Naive thymus-derived CD4-positive, alpha-beta T cell (primary cell): Measurements from ENCODE around the gene MYH10. TPM values are rescaled to one million over a fixed set of nuclear protein-coding genes. Genes with fewer than 3 reads are reported as not detected.
A peak's percentile ranks its signal among the peaks of the same experiment; 100 is the strongest.

Experiments used
- ATAC-seq: fragments of 150-1000 bp; cut with Tn5 transposase; 2 replicates; pipeline ENCODE4 v1.10.0; 2021; ENCODE audit warnings: mild to moderate bottlenecking, moderate library complexity
- CTCF ChIA-PET: fragments of 350-600 bp; sonication (Branson Sonifier 250); formaldehyde crosslinking; loops from one replicate; lab custom pipeline; 2021; ENCODE audit warnings: antibody characterized with exemption; lab: Charles Lee
- POLR2A ChIA-PET: fragments of 350-600 bp; sonication (Branson Sonifier 250); formaldehyde crosslinking; loops from one replicate; lab custom pipeline; 2021; ENCODE audit warnings: antibody characterized with exemption, inconsistent platforms; lab: Charles Lee
- DNase-seq, 9 donors: peaks; one replicate each; pipeline versions ENCODE4 v3.0.0 to v3.0.0-alpha.2; 2020 to 2022; ENCODE audit warnings: mixed read lengths in 1 of 9
- H3K27ac ChIP-seq: one replicate; pipeline ENCODE4 v1.7.0; 2013; ENCODE audit warnings: mild to moderate bottlenecking, low read depth, low read length, moderate library complexity
- H3K27me3 ChIP-seq, 2 donors: one replicate each; pipeline ENCODE4 v1.7.0; 2013; ENCODE audit warnings: low read length in 2 of 2, mild to moderate bottlenecking in 2 of 2, moderate library complexity in 2 of 2; ENCODE audit not compliant: control insufficient read depth in 2 of 2, insufficient read depth in 2 of 2
- H3K36me3 ChIP-seq, 3 experiments: 1 replicate in 2 of 3; 2 replicates in 1 of 3; pipeline ENCODE4 v1.7.0; 2013; ENCODE audit warnings: low read length in 3 of 3, mild to moderate bottlenecking in 3 of 3, moderate library complexity in 1 of 3; ENCODE audit not compliant: insufficient read depth in 3 of 3, control insufficient read depth in 2 of 3
- H3K4me1 ChIP-seq, 2 donors: one replicate each; pipeline ENCODE4 v1.7.0; 2013; ENCODE audit warnings: low read length in 2 of 2, mild to moderate bottlenecking in 2 of 2, moderate library complexity in 1 of 2; ENCODE audit not compliant: control insufficient read depth in 2 of 2, insufficient read depth in 2 of 2
- H3K4me3 ChIP-seq: 2 replicates; pipeline ENCODE4 v1.7.0; 2013; ENCODE audit warnings: mild to moderate bottlenecking, low read length
- H3K9me3 ChIP-seq, 3 experiments: 1 replicate in 2 of 3; 2 replicates in 1 of 3; pipeline ENCODE4 v1.7.0; 2013; ENCODE audit warnings: low read length in 3 of 3; ENCODE audit not compliant: control insufficient read depth in 2 of 3
- H3K27ac Mint-ChIP-seq, 9 donors: one replicate each; pipeline ENCODE4 v1.8.0; 2020 to 2022; ENCODE audit warnings: mixed read lengths in 9 of 9, mild to moderate bottlenecking in 8 of 9, moderate library complexity in 5 of 9, inconsistent platforms in 2 of 9
- H3K27me3 Mint-ChIP-seq, 5 donors: one replicate each; pipeline ENCODE4 v1.8.0; 2021 to 2022; ENCODE audit warnings: mixed read lengths in 5 of 5, mild to moderate bottlenecking in 1 of 5
- H3K36me3 Mint-ChIP-seq, 5 donors: one replicate each; pipeline ENCODE4 v1.8.0; 2020 to 2022; ENCODE audit warnings: mixed read lengths in 5 of 5, mild to moderate bottlenecking in 3 of 5, inconsistent platforms in 1 of 5
- H3K4me1 Mint-ChIP-seq, 7 donors: one replicate each; pipeline ENCODE4 v1.8.0; 2020 to 2022; ENCODE audit warnings: mixed read lengths in 7 of 7, mild to moderate bottlenecking in 3 of 7, inconsistent platforms in 1 of 7
- H3K4me3 Mint-ChIP-seq, 10 donors: one replicate each; pipeline ENCODE4 v1.8.0; 2020 to 2022; ENCODE audit warnings: mild to moderate bottlenecking in 10 of 10, mixed read lengths in 10 of 10, moderate library complexity in 6 of 10, inconsistent platforms in 2 of 10
- H3K9me3 Mint-ChIP-seq, 11 donors: one replicate each; pipeline ENCODE4 v1.8.0; 2020 to 2022; ENCODE audit warnings: mixed read lengths in 11 of 11, mild to moderate bottlenecking in 4 of 11, inconsistent platforms in 1 of 11, moderate library complexity in 1 of 11
- intact Hi-C, 2 donors: fragments of 100-400 bp; cut with micrococcal nuclease; formaldehyde crosslinking; loops; one replicate each; pipeline ENCODE4 v1.15.1; 2023
- polyA plus RNA-seq, 2 donors: library from polyadenylated mRNA; unstranded; fragments of 300-500 nt; fragmentation: Illumina TruSeq; gene quantifications; one replicate each; pipeline ENCODE4 v1.2.3, GENCODE V29; 2021
- total RNA-seq, 6 experiments: library from RNA in 5 of 6; stranded (reverse) in 5 of 6; gene quantifications; 1 replicate in 5 of 6; 2 replicates in 1 of 6; pipeline ENCODE4 v1.2.3 and lab custom pipeline; 2021 to 2026

The MYH10 gene
- total and polyA plus RNA-seq, 7 experiments from 2014 or later = 0.85 to 10.0 (median 2.0) TPM

DNA sequence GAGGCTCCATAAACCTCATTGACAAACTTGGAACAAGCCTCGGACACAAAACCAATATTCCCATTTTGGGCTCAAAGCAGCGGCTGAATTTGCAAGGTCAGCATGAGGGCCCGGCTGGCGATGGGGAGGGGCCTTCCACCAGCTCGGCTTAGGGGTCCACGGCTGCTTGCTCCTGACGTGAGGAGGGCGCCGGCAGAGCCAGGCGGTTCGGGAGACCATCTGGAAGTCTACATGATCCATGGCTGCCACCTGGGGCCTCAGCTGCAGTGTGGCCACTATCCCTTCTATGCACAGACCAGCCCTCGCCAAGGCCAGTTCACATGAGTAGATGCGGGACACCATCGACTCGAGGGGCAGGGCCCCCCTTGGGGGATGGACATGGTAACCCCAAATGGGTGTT is 155.7 kb downstream of the MYH10 start:
- POLR2A ChIA-PET = no interaction called here

DNA sequence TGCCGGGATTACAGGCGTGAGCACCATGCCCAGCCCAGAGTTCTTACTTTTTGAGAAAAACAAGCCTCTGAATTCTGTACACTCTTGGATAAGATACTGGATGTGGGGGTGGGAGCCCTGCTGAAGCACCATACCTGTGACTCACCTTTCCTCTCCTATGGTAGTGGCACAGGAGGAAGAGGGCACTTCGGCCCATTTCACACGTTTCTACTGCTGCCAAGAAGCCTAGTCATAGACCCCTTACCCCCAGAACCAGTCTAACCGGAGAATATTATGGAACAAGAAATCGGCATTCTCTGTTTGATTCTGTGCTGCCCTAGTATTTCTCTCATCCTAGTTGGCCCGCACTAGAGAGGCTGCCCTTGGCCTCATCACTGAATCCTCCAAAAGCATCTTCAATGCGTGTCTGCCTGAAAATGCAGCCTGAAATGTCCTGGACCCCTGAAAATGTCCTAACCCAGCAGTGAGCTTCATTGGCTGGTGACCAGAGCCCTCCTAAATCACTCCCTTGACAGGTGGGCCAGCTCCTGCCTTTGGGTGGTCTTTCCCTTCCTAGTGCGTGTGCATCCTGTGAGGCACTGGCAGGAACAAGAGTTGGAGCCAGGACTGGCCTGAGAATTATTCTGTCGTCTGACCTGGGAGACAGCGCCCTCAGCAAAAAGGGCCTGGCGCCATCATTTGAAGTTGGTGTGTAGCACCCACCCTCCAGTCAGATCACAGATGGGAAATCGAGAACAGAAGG is 156.9 kb downstream of the MYH10 start:
- Histone ChIP-seq H3K9me3 (no peaks in the 10 kb centered on the region), H3K27me3 (no peaks in the 10 kb centered on the region), H3K4me1 (no peaks in the 10 kb centered on the region), H3K27ac (no peak overlapping the region), H3K36me3 (peaks cover 0 to 92% (median 0%) of the 10 kb centered on the region in 3 experiments), H3K4me3 (no peak overlapping the region)
- intact Hi-C loops = no loop called here
- Mint-ChIP-seq H3K27me3 (no peaks in the 10 kb centered on the region), H3K27ac (peak overlapping the region in 1 of 9 donors; percentile 38), H3K4me1 (peaks cover 0 to 10% (median 0%) of the 10 kb centered on the region in 7 donors), H3K36me3 (peaks cover 9 to 62% (median 24%) of the 10 kb centered on the region in 5 donors), H3K9me3 (peaks cover 0 to 2% (median 0%) of the 10 kb centered on the region in 11 donors), H3K4me3 (no peak overlapping the region)
- DNase-seq = no peak
- POLR2A ChIA-PET = no interaction called here
- no peak for ATAC-seq
- CTCF ChIA-PET = no interaction called here

More for the DNA sequence above, 155.7 kb downstream of the MYH10 start:
- intact Hi-C loops = no loop called here
- peak overlapping the region in 2 of 9 donors; percentile 25 to 57 for H3K27ac Mint-ChIP-seq
- no peak overlapping the region for H3K4me3 Mint-ChIP-seq
- H3K36me3 Mint-ChIP-seq = peaks cover 10 to 71% (median 29%) of the 10 kb centered on the region in 5 donors
- no peaks in the 10 kb centered on the region for H3K4me1 ChIP-seq
- CTCF ChIA-PET = no interaction called here
- H3K27me3 Mint-ChIP-seq = no peaks in the 10 kb centered on the region
- DNase-seq = no peak
- H3K27ac ChIP-seq = no peak overlapping the region
- peaks cover 0 to 10% (median 0%) of the 10 kb centered on the region in 7 donors for H3K4me1 Mint-ChIP-seq
- H3K27me3 ChIP-seq = no peaks in the 10 kb centered on the region
- peaks cover 0 to 2% (median 0%) of the 10 kb centered on the region in 11 donors for H3K9me3 Mint-ChIP-seq
- no peak for ATAC-seq
- no peaks in the 10 kb centered on the region for H3K9me3 ChIP-seq
- H3K36me3 ChIP-seq = peaks cover 0 to 94% (median 0%) of the 10 kb centered on the region in 3 experiments
- H3K4me3 ChIP-seq = no peak overlapping the region

DNA sequence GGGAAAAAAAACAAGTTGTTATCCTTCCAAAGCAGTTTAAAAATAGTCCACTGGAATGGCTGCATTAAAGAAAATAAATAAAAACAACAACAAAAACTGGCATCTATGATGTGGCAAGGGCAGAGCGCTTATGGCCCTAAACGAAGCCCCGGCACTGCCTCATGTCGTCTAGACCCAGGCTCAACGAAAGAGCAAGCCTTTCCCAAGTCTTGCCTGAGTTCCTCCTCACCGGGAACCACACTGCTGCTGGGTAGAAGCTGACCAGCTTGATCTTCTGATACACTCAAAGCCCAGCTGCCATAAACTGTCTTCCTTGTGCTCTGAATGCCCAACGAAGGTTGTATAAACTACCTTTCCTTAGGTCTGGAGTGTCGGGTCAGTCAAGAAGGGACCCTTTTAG is 157.9 kb downstream of the MYH10 start:
- POLR2A ChIA-PET = no interaction called here
- CTCF ChIA-PET = no interaction called here
- Histone ChIP-seq H3K4me3 (no peak overlapping the region), H3K9me3 (no peaks in the 10 kb centered on the region), H3K27ac (no peak overlapping the region), H3K36me3 (peaks cover 0 to 93% (median 7%) of the 10 kb centered on the region in 3 experiments), H3K4me1 (no peaks in the 10 kb centered on the region), H3K27me3 (no peaks in the 10 kb centered on the region)
- peaks cover 0 to 15% (median 0%) of the 10 kb centered on the region in 7 donors for H3K4me1 Mint-ChIP-seq
- no peak overlapping the region for H3K27ac Mint-ChIP-seq
- ATAC-seq = no peak
- DNase-seq = no peak
- H3K27me3 Mint-ChIP-seq = no peaks in the 10 kb centered on the region
- H3K4me3 Mint-ChIP-seq = no peak overlapping the region
- intact Hi-C loops = no loop called here
- peaks cover 0 to 2% (median 0%) of the 10 kb centered on the region in 11 donors for H3K9me3 Mint-ChIP-seq
- peaks cover 14 to 61% (median 24%) of the 10 kb centered on the region in 5 donors for H3K36me3 Mint-ChIP-seq

DNA sequence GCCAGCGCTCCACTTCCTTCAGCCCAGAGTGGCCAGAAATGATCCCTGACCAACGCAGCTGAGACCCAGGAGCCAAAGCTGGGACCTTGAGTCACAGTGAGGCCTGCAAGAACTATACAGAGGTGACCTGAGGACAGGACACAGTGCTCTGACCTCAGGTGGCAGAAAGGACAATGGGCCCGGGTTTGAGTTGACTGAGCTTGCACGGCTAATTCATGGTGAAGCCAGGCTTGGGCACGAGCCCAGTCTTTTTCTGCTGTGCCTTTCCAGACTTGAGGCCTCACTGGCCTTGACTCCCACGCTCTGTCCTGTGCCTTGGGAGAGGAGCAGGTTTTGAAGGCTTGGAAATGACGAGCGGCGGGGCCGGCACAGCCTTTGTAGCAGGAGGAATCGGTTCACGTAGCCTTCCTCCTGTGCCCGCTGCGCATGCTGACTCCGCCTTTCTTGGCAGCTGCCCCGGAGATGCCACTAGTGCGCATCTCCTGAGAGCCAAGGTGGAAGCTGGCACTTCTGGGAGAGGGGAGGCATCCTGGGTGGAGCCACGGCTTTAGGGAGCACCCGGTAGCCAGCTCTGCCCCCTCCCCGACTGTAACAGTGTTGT is 160.0 kb downstream of the MYH10 start:
- H3K4me3 Mint-ChIP-seq = no peak overlapping the region
- ATAC-seq = no peak
- peaks cover 0 to 15% (median 0%) of the 10 kb centered on the region in 7 donors for H3K4me1 Mint-ChIP-seq
- no peak for DNase-seq
- no peaks in the 10 kb centered on the region for H3K27me3 ChIP-seq
- H3K9me3 Mint-ChIP-seq = no peaks in the 10 kb centered on the region
- H3K27me3 Mint-ChIP-seq = no peaks in the 10 kb centered on the region
- H3K36me3 ChIP-seq = peaks cover 1 to 90% (median 20%) of the 10 kb centered on the region in 3 experiments
- H3K4me1 ChIP-seq = no peaks in the 10 kb centered on the region
- CTCF ChIA-PET = no interaction called here
- no peak overlapping the region for H3K27ac ChIP-seq
- no peak overlapping the region for H3K4me3 ChIP-seq
- no peaks in the 10 kb centered on the region for H3K9me3 ChIP-seq
- no peak overlapping the region for H3K27ac Mint-ChIP-seq
- intact Hi-C loops = no loop called here
- POLR2A ChIA-PET = no interaction called here
- H3K36me3 Mint-ChIP-seq = peaks cover 17 to 59% (median 22%) of the 10 kb centered on the region in 5 donors

DNA sequence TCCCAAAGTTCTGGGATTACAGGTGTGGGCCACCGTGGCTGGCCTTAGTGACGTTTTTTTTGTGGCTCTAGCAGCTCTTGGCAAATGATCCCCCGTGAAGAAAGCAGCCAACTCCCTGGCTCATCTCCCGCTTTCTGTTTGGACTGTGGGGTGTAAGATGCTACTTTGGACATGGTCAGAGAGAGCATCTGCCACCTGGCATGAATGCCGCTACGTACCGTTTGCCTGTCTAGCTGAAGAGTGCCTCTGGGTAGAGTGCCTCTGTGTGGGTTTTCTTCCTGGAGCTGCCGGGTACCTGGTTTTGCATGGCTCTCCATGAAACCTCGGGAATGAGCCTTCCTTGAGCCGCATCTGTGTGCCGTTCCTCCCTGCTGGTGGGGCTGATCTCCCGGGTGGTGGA is 160.6 kb downstream of the MYH10 start:
- no peak for ATAC-seq
- Mint-ChIP-seq H3K4me3 (no peak overlapping the region), H3K27me3 (no peaks in the 10 kb centered on the region)

DNA sequence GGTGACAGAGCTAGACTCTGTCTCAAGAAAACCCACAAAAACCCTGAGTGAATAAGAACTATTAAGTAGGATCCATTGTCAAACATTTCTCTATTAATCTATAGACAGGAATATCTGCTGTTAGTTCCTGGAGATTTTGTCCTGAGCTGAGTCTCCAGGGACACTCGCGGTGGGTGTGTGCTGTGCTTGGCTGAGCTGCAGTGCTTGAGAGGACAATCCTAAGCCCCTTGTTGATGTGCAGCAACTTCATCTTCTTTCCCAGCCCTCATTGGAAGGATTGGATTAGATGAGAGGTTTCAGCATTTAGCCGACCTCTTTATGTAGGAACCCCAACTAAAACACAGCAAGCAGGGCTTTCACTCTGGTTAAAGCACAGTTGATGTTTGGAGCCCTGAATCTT is 161.5 kb downstream of the MYH10 start:
- ChIA-PET CTCF (no interaction called here), POLR2A (no interaction called here)
- H3K27me3 Mint-ChIP-seq = no peaks in the 10 kb centered on the region
- H3K9me3 Mint-ChIP-seq = no peaks in the 10 kb centered on the region
- no peaks in the 10 kb centered on the region for H3K4me1 ChIP-seq
- no peak overlapping the region for H3K27ac ChIP-seq
- ATAC-seq (no peak), DNase-seq (no peak)
- intact Hi-C loops = no loop called here
- H3K27ac Mint-ChIP-seq = no peak overlapping the region
- no peak overlapping the region for H3K4me3 Mint-ChIP-seq
- no peak overlapping the region for H3K4me3 ChIP-seq
- no peaks in the 10 kb centered on the region for H3K27me3 ChIP-seq
- H3K36me3 Mint-ChIP-seq = peaks cover 10 to 58% (median 15%) of the 10 kb centered on the region in 5 donors
- peaks cover 0 to 24% (median 10%) of the 10 kb centered on the region in 7 donors for H3K4me1 Mint-ChIP-seq
- H3K36me3 ChIP-seq = peaks cover 7 to 90% (median 20%) of the 10 kb centered on the region in 3 experiments
- no peaks in the 10 kb centered on the region for H3K9me3 ChIP-seq

More for the DNA sequence above, 160.6 kb downstream of the MYH10 start:
- no peak for DNase-seq
- no peaks in the 10 kb centered on the region for H3K4me1 ChIP-seq
- peaks cover 12 to 58% (median 16%) of the 10 kb centered on the region in 5 donors for H3K36me3 Mint-ChIP-seq
- no peaks in the 10 kb centered on the region for H3K9me3 ChIP-seq
- H3K27ac Mint-ChIP-seq = no peak overlapping the region
- no peak overlapping the region for H3K27ac ChIP-seq
- CTCF ChIA-PET = no interaction called here
- H3K4me1 Mint-ChIP-seq = peaks cover 0 to 17% (median 5%) of the 10 kb centered on the region in 7 donors
- intact Hi-C loops = no loop called here
- H3K27me3 ChIP-seq = no peaks in the 10 kb centered on the region
- no peak overlapping the region for H3K4me3 ChIP-seq
- peaks cover 7 to 90% (median 20%) of the 10 kb centered on the region in 3 experiments for H3K36me3 ChIP-seq
- no peaks in the 10 kb centered on the region for H3K9me3 Mint-ChIP-seq
- POLR2A ChIA-PET = no interaction called here
